ENCODE data around the gene ERRFI1. TPM values are rescaled to one million over a fixed set of nuclear protein-coding genes. Genes with fewer than 3 reads are reported as not detected.
A peak's percentile ranks its signal among the peaks of the same experiment; 100 is the strongest.

Gene ERRFI1
- polyA plus RNA-seq, 3 donors = 0.08 to 1.5 (median 0.28) TPM

DNA sequence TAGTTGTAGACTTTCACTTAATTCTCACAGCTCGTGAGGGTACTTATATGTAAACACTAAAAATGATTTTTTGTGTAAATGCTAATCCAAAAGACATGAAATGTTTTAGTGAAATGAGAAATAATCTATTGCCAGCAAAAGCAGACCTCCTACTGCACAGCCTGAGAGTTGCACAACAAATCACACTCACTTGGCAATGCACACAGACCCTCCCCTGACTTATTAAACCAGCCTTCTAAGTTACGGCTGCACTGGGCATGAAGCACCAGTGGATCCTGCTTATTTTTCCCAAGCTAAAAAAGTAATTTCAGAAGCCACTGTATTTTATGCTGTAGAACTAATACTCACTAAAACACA lies 10.3 kb downstream of the ERRFI1 start:
- Histone ChIP-seq H2AFZ (ENCODE audit: insufficient read depth, low read depth, low read length, poor library complexity, severe bottlenecking) (no peak overlapping the region), H3K27ac (ENCODE audit: low read depth in 1 of 2, low read length in 2 of 2) (no peak overlapping the region), H3K36me3 (replicated peaks in 1 of 2; ENCODE audit: control insufficient read depth in 1 of 2, insufficient read depth in 2 of 2, low read length in 2 of 2) (no peaks in the 10 kb centered on the region), H3K4me1 (ENCODE audit: control insufficient read depth in 1 of 2, insufficient read depth in 2 of 2, low read length in 2 of 2) (peaks cover 9 to 10% of the 10 kb centered on the region in 2 donors), H3K27me3 (ENCODE audit: control insufficient read depth in 2 of 2, insufficient read depth in 2 of 2, low read length in 2 of 2) (peaks cover 15 to 16% of the 10 kb centered on the region in 2 donors), H4K20me1 (ENCODE audit: insufficient read depth, low read length) (no peaks in the 10 kb centered on the region), H3K79me2 (ENCODE audit: insufficient read depth, low read length) (no peaks in the 10 kb centered on the region), H3K4me2 (replicated peaks; ENCODE audit: extremely low read depth, low read length, poor library complexity, severe bottlenecking) (no peak overlapping the region), H3K9me3 (replicated peaks in 1 of 2; ENCODE audit: control insufficient read depth in 1 of 2, insufficient read depth in 1 of 2, low read length in 2 of 2) (no peaks in the 10 kb centered on the region), H3K4me3 (replicated peaks in 1 of 3; ENCODE audit: low read depth in 2 of 3, low read length in 3 of 3) (no peak overlapping the region), H3K9ac (ENCODE audit: insufficient read depth, low read length, poor library complexity, severe bottlenecking) (no peak overlapping the region)
- TF ChIP-seq, protein P1, sequence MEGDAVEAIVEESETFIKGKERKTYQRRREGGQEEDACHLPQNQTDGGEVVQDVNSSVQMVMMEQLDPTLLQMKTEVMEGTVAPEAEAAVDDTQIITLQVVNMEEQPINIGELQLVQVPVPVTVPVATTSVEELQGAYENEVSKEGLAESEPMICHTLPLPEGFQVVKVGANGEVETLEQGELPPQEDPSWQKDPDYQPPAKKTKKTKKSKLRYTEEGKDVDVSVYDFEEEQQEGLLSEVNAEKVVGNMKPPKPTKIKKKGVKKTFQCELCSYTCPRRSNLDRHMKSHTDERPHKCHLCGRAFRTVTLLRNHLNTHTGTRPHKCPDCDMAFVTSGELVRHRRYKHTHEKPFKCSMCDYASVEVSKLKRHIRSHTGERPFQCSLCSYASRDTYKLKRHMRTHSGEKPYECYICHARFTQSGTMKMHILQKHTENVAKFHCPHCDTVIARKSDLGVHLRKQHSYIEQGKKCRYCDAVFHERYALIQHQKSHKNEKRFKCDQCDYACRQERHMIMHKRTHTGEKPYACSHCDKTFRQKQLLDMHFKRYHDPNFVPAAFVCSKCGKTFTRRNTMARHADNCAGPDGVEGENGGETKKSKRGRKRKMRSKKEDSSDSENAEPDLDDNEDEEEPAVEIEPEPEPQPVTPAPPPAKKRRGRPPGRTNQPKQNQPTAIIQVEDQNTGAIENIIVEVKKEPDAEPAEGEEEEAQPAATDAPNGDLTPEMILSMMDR (IDR thresholded peaks at IDR 0.05) = no peak
- H3K27me3 Mint-ChIP-seq (ENCODE audit: low read depth in 3 of 3) = peaks cover 5 to 12% (median 8%) of the 10 kb centered on the region in 3 donors
- no peak for DNase-seq
- intact Hi-C loops (cut with micrococcal nuclease) = loop anchor here (2.0 to 5.0 kb wide), 2 partner anchors 332 to 333 kb away; no protein-coding TSS in a partner anchor
- no peak overlapping the region for H3K4me3 Mint-ChIP-seq
- H3K27ac Mint-ChIP-seq = no peak overlapping the region
- no peaks in the 10 kb centered on the region for H3K36me3 Mint-ChIP-seq
- peaks cover 12% of the 10 kb centered on the region for H3K4me1 Mint-ChIP-seq
- WGBS (ENCODE audit: insufficient coverage) = 40% methylated on average over 1 of the region's 2 CpGs
- H3K9me3 Mint-ChIP-seq = no peaks in the 10 kb centered on the region

- 69% methylated on average over 2 of the region's 8 CpGs for WGBS (ENCODE audit: insufficient coverage)
- intact Hi-C loops (cut with micrococcal nuclease) = loop anchor here (2.0 to 5.0 kb wide), 2 partner anchors 332 to 334 kb away; no protein-coding TSS in a partner anchor
- no peak overlapping the region for H3K9ac ChIP-seq (ENCODE audit: insufficient read depth, low read length, poor library complexity, severe bottlenecking)
These were observed 10.9 kb downstream of the ERRFI1 start for GRCh38 chr1:8015036-8015808.

More at GRCh38 chr1:8015036-8015808, 10.9 kb downstream of the ERRFI1 start:
- Mint-ChIP-seq H3K36me3 (no peaks in the 10 kb centered on the region), H3K27ac (peak overlapping the region in 1 of 7 donors; percentile 63), H3K27me3 (ENCODE audit: low read depth in 3 of 3) (peaks cover 5 to 12% (median 8%) of the 10 kb centered on the region in 3 donors), H3K4me3 (no peak overlapping the region), H3K4me1 (peaks cover 11% of the 10 kb centered on the region), H3K9me3 (no peaks in the 10 kb centered on the region)
- TF ChIP-seq, protein P1 (IDR thresholded peaks at IDR 0.05) = peak; percentile 78
- H3K36me3 ChIP-seq (replicated peaks in 1 of 2; ENCODE audit: control insufficient read depth in 1 of 2, insufficient read depth in 2 of 2, low read length in 2 of 2) = no peaks in the 10 kb centered on the region
- H3K27ac ChIP-seq (ENCODE audit: low read depth in 1 of 2, low read length in 2 of 2) = no peak overlapping the region
- no peaks in the 10 kb centered on the region for H3K79me2 ChIP-seq (ENCODE audit: insufficient read depth, low read length)
- no peak overlapping the region for H3K4me2 ChIP-seq (replicated peaks; ENCODE audit: extremely low read depth, low read length, poor library complexity, severe bottlenecking)
- no peak overlapping the region for H2AFZ ChIP-seq (ENCODE audit: insufficient read depth, low read depth, low read length, poor library complexity, severe bottlenecking)
- no peaks in the 10 kb centered on the region for H3K9me3 ChIP-seq (replicated peaks in 1 of 2; ENCODE audit: control insufficient read depth in 1 of 2, insufficient read depth in 1 of 2, low read length in 2 of 2)
- peak; percentile 44 to 68 (median 65) for DNase-seq
- peaks cover 15 to 16% of the 10 kb centered on the region in 2 donors for H3K27me3 ChIP-seq (ENCODE audit: control insufficient read depth in 2 of 2, insufficient read depth in 2 of 2, low read length in 2 of 2)
- H4K20me1 ChIP-seq (ENCODE audit: insufficient read depth, low read length) = no peaks in the 10 kb centered on the region
- H3K4me1 ChIP-seq (ENCODE audit: control insufficient read depth in 1 of 2, insufficient read depth in 2 of 2, low read length in 2 of 2) = peaks cover 6 to 7% of the 10 kb centered on the region in 2 donors
- no peak overlapping the region for H3K4me3 ChIP-seq (replicated peaks in 1 of 3; ENCODE audit: low read depth in 2 of 3, low read length in 3 of 3)
